Measurements from ENCODE around the gene DCAF11.

Gene DCAF11

GRCh38 chr14:24172871-24173281 lies 58.3 kb downstream of the DCAF11 start:
- in situ Hi-C loops (cut with MboI; ENCODE audit: low pct_unique_long_range_greater_than_20kb, low sequenced_read_pairs), result no loop called here
- no peak for DNase-seq
